Measurements from ENCODE around the gene NAT14.
A peak's percentile ranks its signal among the peaks of the same experiment; 100 is the strongest.

The NAT14 gene

GRCh38 chr19:55452749-55453346, 32.1 kb upstream of the NAT14 start:
- no peak for DNase-seq (ENCODE audit: low read depth, low spot score)
- no peak overlapping the region for H3K27ac ChIP-seq

- H3K27ac ChIP-seq, result no peak overlapping the region
- DNase-seq (ENCODE audit: low read depth, low spot score), result no peak
These were observed 31.3 kb upstream of the NAT14 start for GRCh38 chr19:55453511-55454260.

- DNase-seq (ENCODE audit: low read depth, low spot score), result no peak
These were observed 30.2 kb upstream of the NAT14 start for GRCh38 chr19:55454787-55455243.

GRCh38 chr19:55455576-55456235, 29.3 kb upstream of the NAT14 start:
- no peak overlapping the region for H3K27ac ChIP-seq
- DNase-seq (ENCODE audit: low read depth, low spot score), result no peak

More at GRCh38 chr19:55454787-55455243, 30.2 kb upstream of the NAT14 start:
- H3K27ac ChIP-seq, result no peak overlapping the region

GRCh38 chr19:55456347-55456746, 28.6 kb upstream of the NAT14 start:
- H3K27ac ChIP-seq, result no peak overlapping the region
- DNase-seq (ENCODE audit: low read depth, low spot score), result no peak

GRCh38 chr19:55457683-55458457, 27.1 kb upstream of the NAT14 start:
- no peak for DNase-seq (ENCODE audit: low read depth, low spot score)
- H3K27ac ChIP-seq, result no peak overlapping the region

DNA sequence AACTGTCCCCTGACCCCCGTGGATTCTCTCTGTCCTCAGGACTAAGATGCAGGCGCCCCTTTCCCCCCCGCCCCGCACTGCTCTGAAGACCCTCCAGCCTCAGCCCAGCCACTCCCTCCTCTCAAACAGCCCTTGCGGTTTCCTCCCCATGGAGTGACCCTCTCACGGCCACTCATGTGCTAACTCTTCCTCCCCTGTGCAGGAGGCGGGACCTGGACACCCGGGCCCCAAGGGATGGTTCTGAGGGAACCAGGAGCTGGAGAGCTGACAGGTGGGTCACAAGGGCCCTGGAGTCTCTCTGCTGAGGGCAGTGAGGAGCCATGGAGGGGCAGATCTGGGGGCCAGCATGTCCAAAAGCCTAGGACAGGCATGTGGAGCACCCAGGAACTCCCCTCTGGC, 25.4 kb upstream of the NAT14 start:
- DNase-seq (ENCODE audit: low read depth, low spot score), result no peak
- no peak overlapping the region for H3K27ac ChIP-seq

- no peak overlapping the region for H3K27ac ChIP-seq
- no peak for DNase-seq (ENCODE audit: low read depth, low spot score)
These were observed 24.9 kb upstream of the NAT14 start for GRCh38 chr19:55459950-55460657.

- DNase-seq (ENCODE audit: low read depth, low spot score), result no peak
These were observed 24.2 kb upstream of the NAT14 start for GRCh38 chr19:55460670-55461258.

DNA sequence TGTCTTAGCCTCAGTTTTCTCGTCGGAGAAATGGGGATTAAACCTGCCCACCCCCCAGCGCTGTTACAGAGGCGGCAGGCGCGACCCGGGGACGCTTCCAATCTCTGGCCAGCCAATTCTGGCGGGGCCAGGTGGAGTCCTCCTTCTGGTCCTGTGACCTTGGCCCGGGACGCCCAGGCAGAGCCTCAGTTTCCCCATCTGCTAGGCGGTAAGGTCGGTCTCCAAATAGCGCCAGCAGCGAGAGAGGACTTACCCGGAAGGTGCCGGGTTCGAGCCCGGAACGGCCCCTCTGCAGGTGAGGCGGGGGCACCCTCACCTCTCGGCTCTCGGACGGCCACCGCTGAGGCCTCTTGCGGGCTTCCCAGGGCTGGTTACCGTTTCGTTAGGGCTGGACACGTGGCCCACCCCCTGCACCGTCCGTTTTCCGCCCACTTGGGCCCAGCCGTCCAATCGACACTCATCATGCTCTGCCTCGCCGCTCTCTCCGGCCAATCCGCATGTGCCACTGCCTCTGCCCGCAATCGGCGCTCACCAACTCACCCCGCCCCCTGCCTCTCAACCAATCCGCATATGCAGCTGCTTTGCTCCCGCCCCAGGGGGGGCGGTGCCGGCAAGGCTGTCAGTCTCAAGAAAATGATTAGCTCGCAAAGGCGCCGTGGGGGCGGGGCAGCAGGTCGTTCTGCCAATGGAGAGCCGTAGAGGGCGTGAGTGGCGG, 23.6 kb upstream of the NAT14 start, which contains the start of gene ISOC2:
Gene ISOC2 (minus strand): TSS at position 384 of the 715 bp plus-strand sequence. CDS start 5,156 bp downstream, outside the sequence.
- no peak within 1 kb of the TSS for H3K27ac ChIP-seq
- peak; percentile 98 for DNase-seq (ENCODE audit: low read depth, low spot score)

More at GRCh38 chr19:55460670-55461258, 24.2 kb upstream of the NAT14 start:
- H3K27ac ChIP-seq, result no peak overlapping the region

- DNase-seq (ENCODE audit: low read depth, low spot score), result no peak
- H3K27ac ChIP-seq, result no peak overlapping the region
These were observed 22.9 kb upstream of the NAT14 start for GRCh38 chr19:55461974-55462626.

DNA sequence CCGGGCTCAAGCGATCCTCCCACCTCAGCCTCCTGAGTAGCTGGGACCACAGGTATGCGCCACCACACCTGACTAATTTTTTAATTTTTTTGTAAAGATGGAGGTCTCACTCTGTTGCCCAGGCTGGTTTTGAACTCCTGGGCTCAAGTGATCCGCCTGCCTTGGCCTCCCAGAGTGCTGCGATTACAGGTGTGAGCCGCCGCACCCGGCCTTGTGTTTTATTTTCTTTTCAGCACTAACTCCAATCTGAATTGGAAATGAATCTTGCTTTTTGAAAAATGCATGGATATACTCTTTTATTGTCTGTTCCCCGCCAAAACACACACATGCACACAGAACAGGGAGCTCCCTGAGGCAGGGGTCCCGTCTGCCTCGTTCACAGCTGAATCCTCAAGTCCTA, 22.3 kb upstream of the NAT14 start:
- H3K27ac ChIP-seq, result no peak overlapping the region
- no peak for DNase-seq (ENCODE audit: low read depth, low spot score)

DNA sequence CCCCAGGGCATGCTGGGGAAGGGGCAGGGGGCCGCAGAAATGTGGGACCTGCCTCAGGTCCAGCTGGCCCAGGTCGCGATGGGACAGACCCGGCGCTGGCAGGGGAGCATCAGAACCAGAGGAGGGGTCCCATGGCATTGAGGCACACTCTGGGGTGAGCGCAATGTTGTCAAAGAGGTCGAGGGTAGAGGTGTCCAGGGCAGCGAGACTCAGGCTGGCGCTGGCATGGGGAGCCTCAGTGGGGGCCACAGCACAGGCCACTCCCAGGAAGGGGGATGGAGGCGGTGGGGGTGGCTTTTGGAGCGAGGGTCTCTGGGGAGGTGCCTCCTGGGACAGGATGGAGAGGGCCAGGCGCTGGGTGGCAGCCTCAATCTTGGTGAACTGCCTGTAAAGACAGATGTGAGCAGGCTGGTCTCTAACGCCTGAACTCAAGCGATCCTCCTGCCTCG, 21.4 kb upstream of the NAT14 start:
- no peak for DNase-seq (ENCODE audit: low read depth, low spot score)
- H3K27ac ChIP-seq, result no peak overlapping the region

DNA sequence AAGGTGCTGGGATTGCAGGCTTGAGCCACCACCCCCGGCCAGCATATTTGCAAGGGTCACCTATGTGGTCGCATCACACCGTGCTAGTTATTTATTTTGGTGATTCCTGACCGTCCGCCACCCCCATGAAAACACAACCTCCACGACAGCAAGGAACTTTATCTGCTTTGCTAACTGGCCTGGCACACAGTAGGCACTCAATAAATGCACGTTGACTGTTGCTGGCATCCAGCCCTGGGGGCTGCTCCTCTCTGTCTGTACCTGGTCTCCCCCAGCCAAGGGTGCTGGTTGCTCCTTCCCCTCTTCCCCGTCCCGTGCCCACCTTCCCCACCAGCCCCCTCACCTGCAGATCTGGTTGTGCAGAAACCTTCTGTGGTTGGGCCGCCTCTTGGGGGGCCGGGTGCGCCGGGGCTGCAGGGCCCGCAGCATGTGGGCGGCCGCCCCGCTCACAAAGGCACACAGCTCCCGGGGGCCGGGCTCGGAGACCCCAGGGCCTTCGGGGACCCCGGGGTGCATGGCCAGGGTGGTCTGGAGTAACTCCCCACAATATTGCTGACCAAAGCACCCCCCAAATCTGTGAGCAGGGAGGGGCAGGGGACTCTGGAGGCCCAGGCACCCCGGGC, 20.8 kb upstream of the NAT14 start:
- H3K27ac ChIP-seq, result no peak overlapping the region

DNA sequence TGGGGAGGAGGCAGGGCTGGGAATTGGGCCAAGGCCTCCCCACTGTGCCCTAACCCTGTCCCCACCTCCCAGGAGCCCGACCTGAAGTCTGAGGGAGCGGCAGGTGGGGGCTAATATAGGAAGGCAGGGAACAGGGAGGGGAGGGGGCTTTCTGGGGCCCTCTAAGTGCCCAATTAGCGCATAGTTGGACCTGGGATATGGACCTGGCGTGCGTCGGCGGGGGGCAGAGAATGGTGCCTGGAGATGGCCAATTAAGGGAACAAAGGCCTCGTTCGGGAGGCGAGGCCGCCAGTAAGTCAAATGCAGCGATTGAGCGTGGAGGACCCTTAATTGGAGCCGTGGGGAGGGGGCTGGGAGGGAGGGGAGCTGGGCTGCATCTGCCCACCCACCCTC, 20.3 kb upstream of the NAT14 start, which contains the start of gene C19orf85:
Gene C19orf85 (minus strand): TSS at position 90 of the 393 bp plus-strand sequence. CDS start 197 bp downstream, outside the sequence.
- no peak for DNase-seq (ENCODE audit: low read depth, low spot score)
- H3K27ac ChIP-seq, result no peak within 1 kb of the TSS

More for the DNA sequence above, 20.8 kb upstream of the NAT14 start:
- no peak for DNase-seq (ENCODE audit: low read depth, low spot score)

DNA sequence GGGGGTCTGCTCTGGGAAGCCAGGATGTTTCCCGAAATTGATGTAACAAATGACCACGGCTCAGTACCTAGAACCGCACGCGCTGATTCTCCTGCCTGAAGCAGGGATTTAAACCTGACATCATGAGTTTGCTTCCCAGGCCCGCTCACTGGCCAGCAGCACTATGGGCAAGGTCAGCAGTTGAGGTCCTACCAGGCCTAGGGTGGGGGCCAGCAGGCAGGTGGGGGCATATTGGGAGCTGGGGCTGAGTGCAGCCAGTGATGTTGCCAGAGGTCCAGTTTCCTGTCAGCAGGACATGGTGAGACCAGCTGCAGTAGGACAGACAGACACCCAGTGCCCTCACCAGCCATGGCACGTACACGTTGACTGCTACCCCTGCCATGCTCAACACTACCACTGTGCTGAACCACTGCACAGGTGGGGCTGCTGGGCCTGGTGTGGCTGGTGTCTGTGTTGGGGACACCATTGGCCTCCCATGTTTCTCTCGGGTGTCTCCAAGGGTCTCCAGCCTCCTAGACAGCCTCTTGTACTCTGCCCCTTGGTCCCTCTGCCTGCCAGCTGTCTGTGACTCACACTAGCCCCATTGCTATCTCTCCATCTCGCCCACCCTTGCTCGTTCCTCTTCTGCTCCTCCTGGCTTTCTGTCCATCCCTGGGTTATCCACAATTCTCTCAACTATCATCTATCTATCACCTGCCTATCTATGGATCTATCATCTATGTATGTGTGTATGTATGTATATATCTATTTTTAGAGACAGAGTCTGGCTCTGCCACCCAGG, 19.3 kb upstream of the NAT14 start:
- no peak for DNase-seq (ENCODE audit: low read depth, low spot score)
- H3K27ac ChIP-seq, result no peak overlapping the region

- H3K27ac ChIP-seq, result no peak overlapping the region
- no peak for DNase-seq (ENCODE audit: low read depth, low spot score)
These were observed 18.8 kb upstream of the NAT14 start for GRCh38 chr19:55466241-55466614.

All from epithelial cell of prostate (primary cell).